ENCODE results near the gene LEF1.

LEF1 gene

DNA sequence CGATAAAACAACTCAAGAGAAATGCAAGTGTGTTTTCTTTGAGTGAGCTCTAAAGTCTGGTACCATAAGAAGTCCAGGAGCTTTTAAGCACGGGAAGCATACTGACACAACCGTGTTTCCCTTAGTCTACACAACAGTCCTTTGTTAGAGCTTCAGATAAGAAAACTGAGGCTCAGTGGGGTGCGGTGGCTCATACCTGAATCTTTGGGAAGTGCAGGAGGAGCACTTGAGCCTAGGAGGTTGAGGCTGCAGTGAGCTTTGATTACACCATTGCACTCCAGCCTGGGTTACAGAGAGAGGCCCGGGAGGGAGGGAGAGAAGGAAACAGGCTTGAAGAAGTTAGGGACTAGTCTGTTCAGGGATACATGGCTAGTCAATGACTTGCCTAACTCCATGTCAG lies 21.9 kb downstream of the LEF1 start:
- no peak for DNase-seq

- DNase-seq: no peak
Measured at GRCh38 chr4:108146336-108146735, 22.4 kb downstream of the LEF1 start.

DNA sequence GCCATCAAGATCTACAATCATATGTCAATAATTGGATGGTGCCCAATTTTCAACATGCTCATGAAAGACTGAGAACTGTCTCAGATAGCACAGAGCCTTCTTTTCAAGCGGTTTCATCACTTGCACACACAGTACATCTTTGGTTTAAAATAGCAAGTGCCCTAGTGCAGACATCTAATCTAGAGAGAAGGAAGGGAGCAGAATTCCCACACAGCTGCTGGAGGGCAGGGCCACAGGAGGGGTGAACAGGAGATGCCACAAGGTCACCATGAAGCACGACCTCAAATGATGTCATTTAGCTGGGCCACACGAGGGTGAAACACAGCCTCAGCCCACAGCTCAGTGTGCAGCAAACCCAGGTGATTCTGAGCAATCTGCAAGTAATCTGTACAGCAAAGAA lies 24.3 kb downstream of the LEF1 start:
- no peak for DNase-seq

DNA sequence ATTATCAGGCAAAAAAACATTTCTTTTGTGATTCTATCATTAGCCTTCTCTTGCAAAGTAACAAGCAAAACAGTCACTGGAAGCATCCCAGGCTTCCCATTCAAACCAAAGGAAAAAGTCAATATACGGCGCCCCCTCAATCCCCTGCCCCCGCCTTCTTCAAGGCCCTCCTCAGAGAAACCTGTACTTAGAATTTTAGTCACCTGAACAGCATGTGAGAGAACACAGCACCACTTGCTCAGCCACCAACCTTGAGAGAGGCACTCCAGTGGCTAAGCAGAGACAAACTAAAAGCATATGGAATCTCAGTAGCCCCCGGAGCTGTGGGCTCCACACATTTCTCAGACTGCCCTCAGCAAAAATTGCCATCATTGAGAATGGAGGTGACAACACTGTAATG lies 25.2 kb downstream of the LEF1 start:
- no peak for DNase-seq

DNA sequence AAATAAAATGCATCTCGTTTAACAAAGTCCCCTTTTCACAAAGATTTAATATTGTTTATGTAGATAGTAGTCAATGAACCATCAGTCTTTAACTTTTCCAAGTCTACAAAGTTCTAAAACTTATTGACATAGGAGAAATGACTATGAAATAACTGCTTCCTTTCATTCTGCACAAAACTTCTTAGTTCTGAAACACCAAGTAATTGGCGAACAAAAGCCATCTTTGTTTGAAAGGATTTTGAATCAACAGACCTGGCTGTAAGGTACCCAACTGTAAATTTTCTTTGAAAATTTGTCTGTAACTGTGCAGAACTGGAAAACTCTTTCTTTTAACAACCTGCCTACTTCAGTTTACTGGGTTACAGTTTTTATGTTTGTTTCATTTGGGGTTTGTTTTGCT lies 25.9 kb downstream of the LEF1 start:
- DNase-seq: no peak

GRCh38 chr4:108141213-108141950 lies 27.4 kb downstream of the LEF1 start:
- DNase-seq: no peak

DNA sequence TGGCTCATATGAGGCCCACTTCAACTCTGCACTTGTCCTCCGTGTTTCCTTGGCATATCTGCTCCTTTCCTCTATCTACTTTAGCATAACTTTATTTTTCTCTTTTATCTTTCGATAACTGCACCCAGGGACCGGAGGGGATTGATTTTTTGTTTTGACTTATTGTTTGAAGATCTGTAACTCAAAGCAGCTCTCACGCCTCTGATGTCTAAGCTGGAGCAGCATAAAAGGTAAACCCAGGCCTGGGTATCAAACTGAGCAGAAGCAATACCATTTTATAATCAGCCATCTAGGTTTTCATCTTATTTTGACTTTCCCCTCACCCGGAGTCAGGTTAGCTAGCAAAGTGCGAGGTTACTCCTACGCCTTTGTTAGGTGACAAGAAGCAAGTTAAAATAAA lies 28.4 kb downstream of the LEF1 start:
- DNase-seq: no peak

GRCh38 chr4:108139089-108139488 lies 29.6 kb downstream of the LEF1 start:
- no peak for DNase-seq

GRCh38 chr4:108135549-108136209 lies 33.1 kb downstream of the LEF1 start:
- DNase-seq: peak; percentile 14

DNA sequence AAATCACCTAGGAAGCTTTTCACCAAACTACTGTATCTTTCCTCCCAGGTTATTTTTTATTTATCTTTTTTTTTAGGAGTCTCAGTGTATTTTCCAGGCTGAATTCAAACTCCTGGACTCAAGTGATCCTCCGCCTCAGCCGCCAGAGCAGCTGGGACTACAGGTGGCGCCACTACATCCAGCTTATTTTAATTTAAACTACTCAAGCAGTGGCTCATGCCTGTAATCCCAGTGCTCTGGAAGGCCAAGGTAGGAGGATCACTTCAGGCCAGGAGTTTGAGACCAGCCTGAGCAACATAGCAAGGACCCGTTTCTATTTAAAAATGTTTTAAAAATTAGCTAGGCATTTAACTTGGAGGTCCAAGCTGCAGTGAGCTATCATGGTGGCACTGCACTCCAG lies 37.8 kb downstream of the LEF1 start:
- DNase-seq: no peak

DNA sequence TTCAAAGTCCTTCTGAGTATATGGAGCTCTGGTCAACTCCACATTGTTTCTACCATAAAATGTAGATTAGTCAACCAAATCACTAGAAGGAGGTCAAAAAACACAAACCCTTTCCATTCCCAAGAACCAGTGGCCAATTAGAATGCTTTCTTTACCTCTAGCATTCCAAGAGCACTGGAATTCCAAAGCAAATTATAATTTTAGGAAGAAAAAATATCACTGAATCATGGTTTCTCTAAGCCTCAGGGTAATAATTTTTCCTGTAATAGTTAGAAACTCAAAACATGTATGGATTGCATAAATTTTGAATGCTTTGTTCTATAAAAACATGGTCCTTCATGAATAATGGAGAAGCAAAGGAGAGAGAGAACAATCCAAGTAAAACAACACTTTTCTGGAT lies 39.5 kb downstream of the LEF1 start:
- DNase-seq: no peak

DNA sequence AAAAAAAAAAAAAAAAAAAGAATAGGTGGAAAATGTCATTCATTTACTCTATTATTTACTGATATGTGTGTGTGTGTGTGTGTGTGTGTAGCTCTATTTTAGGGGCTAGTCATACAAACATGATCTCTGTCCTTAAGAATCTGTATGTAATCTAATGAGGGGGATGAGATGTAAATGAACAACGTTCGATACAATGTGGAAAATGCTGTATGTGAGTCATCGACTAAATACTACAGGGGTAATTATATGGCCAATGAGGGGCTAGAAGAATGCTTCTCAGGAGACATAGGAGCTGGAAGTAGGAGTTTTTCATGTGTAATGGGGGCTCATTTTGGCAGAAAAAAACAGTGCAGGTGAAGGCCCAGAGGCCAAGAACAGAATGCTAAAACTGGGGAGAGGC lies 41.9 kb downstream of the LEF1 start:
- no peak for DNase-seq

GRCh38 chr4:108120789-108121188 lies 47.9 kb downstream of the LEF1 start:
- DNase-seq: no peak

GRCh38 chr4:108119199-108119800 lies 49.4 kb downstream of the LEF1 start:
- no peak for DNase-seq

DNA sequence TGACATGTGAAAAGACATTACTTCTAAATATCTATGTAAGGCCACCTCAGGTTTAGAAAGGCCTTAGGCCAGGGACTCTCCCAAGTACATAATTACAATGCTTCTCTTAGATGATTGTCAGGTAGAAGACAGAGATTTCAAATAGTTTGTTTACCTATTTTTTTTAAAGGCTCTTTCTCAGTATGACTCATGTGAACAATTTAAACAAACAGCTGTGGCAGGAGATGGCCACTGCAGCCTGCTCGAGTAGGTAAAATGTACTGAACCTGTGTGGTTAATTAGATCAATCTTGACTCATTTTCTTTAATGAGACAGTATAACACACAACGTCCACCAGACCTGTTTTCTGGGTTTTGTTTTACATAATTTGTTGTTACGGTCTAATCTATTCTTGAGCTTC lies 50.2 kb downstream of the LEF1 start:
- no peak for DNase-seq

- no peak for DNase-seq
Measured at GRCh38 chr4:108117418-108118182, 51.1 kb downstream of the LEF1 start.

- no peak for DNase-seq
Measured at GRCh38 chr4:108116423-108117168, 52.1 kb downstream of the LEF1 start.

- no peak for DNase-seq
Measured at GRCh38 chr4:108115168-108115526, 53.6 kb downstream of the LEF1 start.

GRCh38 chr4:108114503-108114902 lies 54.2 kb downstream of the LEF1 start:
- peak; percentile 88 for DNase-seq

DNA sequence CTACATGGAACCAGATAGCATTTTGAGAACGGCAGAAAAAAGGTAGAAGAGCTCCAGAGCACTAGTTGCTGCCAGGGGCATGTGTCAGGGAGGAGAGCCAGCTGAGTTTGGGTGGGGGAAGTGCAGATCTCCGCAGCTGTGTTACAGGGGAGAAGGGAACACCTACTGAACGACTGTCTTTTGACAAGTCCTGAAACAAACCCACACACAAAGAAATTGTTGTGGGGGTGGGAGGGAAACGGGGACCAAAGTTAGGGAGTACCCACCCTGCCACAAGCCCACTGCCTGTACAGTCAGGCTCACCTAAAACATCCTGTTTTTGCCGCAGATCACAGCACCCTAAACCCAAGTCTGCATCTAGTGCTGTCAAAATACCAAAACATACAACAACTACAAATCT lies 55.5 kb downstream of the LEF1 start:
- peak; percentile 35 for DNase-seq

DNA sequence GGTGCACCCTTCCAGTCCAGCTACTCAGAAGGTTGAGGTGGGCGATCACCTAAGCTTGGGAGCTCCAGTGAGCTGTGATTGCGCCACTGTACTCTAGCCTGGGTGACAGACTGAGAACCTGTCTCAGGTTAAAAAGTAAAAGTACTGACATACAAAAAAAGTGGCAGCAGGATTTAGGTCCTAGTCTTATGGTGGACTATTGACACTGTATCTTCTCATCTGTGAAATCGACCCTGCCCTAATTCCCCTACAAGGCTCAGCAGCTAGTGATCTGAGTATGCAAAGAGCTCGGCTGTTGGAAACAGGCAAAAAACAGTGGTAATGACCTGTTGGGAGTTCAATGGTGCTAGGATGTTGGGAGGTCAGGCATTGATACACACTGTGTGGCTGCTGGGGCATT lies 57.0 kb downstream of the LEF1 start:
- DNase-seq: no peak

DNA sequence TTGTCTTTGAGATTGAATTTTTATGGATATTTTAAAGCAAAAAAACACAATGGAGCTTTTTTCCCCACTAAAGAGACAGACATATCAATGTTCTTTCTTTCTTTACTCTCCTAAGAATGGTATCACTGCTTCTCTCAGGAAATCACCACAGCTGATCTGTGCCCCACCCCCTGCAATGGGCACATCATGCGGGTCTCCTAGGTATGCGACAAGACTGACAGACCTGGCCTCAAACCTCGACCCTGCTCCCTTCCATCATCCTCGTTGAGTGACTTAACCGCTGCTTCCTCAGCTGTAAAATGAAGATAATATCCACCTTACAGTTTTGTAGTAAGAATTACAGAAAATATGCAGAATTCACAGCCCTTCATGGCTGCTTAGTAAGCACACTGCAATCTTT lies 58.3 kb downstream of the LEF1 start:
- no peak for DNase-seq

- DNase-seq: no peak
Measured at GRCh38 chr4:108109997-108110416, 58.7 kb downstream of the LEF1 start.

All from hematopoietic multipotent progenitor cell treated with erythropoietin and hydrocortisone succinate and interleukin-3 and kit ligand, for 6 days (in vitro differentiated cells).